ENCODE results near the gene CENPU.
"Not testable (repeated sequence)": the region's sequence is repeated elsewhere in the genome, so short reads cannot be mapped to it uniquely, and the experiment has no call there.

The CENPU gene

DNA sequence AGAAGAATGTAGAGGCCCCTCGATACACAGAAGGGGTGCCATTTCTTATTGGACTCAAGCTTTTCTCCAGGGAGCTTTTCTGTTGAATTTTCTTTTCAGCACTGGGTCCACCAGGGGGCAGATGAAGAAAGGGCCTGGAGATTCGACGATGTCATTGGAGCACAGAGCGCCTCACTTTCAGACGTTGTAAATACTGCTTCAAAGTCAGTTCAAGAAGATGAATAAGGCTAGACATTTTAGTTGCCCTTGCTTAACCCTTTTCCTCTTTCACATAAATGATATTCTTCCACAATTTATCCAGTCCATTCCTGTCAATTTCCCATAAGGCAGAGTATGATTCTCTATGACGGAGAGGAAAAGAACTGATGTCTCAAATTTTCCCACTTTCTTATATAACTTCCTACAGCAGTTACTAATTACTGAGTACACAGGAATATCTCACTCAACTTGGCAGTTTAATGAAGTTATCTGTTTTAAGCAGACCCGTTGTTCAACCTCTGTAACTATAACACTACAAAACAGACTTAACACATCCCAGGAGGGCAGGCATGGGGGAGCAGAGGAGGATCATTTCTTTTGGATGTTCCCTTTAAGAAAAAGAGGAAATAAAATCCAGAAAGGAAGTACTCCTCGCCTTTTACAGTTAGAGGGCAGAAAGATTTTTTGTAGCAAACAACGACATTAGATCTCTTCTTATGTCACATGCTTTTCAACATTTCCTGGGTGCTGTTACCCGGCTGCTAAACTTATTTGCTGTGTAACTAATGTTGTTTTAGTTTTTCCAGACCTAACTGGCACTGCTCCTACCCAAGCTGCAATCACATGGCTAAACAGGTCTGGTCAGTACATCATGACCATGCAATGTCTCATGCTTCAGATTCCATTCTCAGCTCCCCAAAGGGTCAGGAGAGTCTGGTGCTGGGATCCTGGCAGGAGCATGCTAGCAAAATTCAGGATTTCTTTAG, 12.2 kb upstream of the CENPU start:
- Histone ChIP-seq H4K8ac (ENCODE audit: low read length) (no peak overlapping the region), H3K4ac (ENCODE audit: low read depth in 1 of 2, low read length in 2 of 2) (no peak overlapping the region), H2BK120ac (ENCODE audit: low read depth, low read length) (no peak overlapping the region), H3K36me3 (ENCODE audit: control insufficient read depth in 1 of 2, insufficient read depth in 2 of 2, low read depth in 1 of 2, low read length in 2 of 2) (no peaks in the 10 kb centered on the region), H2AK5ac (ENCODE audit: low read length, severe bottlenecking) (no peak overlapping the region), H3K14ac (ENCODE audit: low read length in 2 of 2) (no peak overlapping the region), H3K9ac (ENCODE audit: low read length) (peak overlapping the region; percentile 83), H4K91ac (ENCODE audit: low read length) (no peak overlapping the region), H3K27me3 (ENCODE audit: control insufficient read depth in 1 of 2, insufficient read depth in 1 of 2, low read length in 2 of 2) (no peaks in the 10 kb centered on the region), H2AFZ (ENCODE audit: low read depth, low read length) (no peak overlapping the region), H3K4me2 (ENCODE audit: low read length, poor library complexity, severe bottlenecking) (no peak overlapping the region), H2BK5ac (ENCODE audit: low read depth, low read length, poor library complexity, severe bottlenecking) (no peak overlapping the region), H3K4me1 (ENCODE audit: control insufficient read depth, insufficient read depth, low read depth, low read length) (peaks cover 16% of the 10 kb centered on the region), H3K23ac (ENCODE audit: low read length in 2 of 2) (no peak overlapping the region), H3K27ac (ENCODE audit: low read length, poor library complexity, severe bottlenecking) (peak overlapping the region; percentile 78), H3K4me3 (ENCODE audit: insufficient read depth in 1 of 2, low read depth in 1 of 2, low read length in 2 of 2) (peak overlapping the region in 1 of 2 experiments; percentile 34), H3K18ac (ENCODE audit: low read depth in 1 of 2, low read length in 2 of 2) (no peak overlapping the region), H2BK15ac (ENCODE audit: low read depth, poor library complexity, severe bottlenecking) (no peak overlapping the region), H2BK12ac (ENCODE audit: low read length in 2 of 2) (no peak overlapping the region), H3K79me1 (replicated peaks; ENCODE audit: low read length, poor library complexity, severe bottlenecking) (no peaks in the 10 kb centered on the region), H3K9me3 (ENCODE audit: control insufficient read depth, low read length) (no peaks in the 10 kb centered on the region)
- 44% methylated on average over 9 of the region's 10 CpGs for WGBS
- peak; percentile 74 for DNase-seq

- Histone ChIP-seq H2BK12ac (ENCODE audit: low read length in 2 of 2) (no peak overlapping the region), H4K91ac (ENCODE audit: low read length) (peak overlapping the region; percentile 34), H2BK120ac (ENCODE audit: low read depth, low read length) (no peak overlapping the region), H3K27ac (ENCODE audit: low read length, poor library complexity, severe bottlenecking) (no peak overlapping the region), H4K8ac (ENCODE audit: low read length) (no peak overlapping the region), H3K27me3 (ENCODE audit: control insufficient read depth in 1 of 2, insufficient read depth in 1 of 2, low read length in 2 of 2) (no peaks in the 10 kb centered on the region), H3K36me3 (ENCODE audit: control insufficient read depth in 1 of 2, insufficient read depth in 2 of 2, low read depth in 1 of 2, low read length in 2 of 2) (no peaks in the 10 kb centered on the region), H3K4me3 (ENCODE audit: insufficient read depth in 1 of 2, low read depth in 1 of 2, low read length in 2 of 2) (no peak overlapping the region), H2AFZ (ENCODE audit: low read depth, low read length) (no peak overlapping the region), H3K79me1 (replicated peaks; ENCODE audit: low read length, poor library complexity, severe bottlenecking) (no peaks in the 10 kb centered on the region), H3K23ac (ENCODE audit: low read length in 2 of 2) (no peak overlapping the region), H3K4me2 (ENCODE audit: low read length, poor library complexity, severe bottlenecking) (no peak overlapping the region), H3K9ac (ENCODE audit: low read length) (no peak overlapping the region), H3K4me1 (ENCODE audit: control insufficient read depth, insufficient read depth, low read depth, low read length) (peaks cover 16% of the 10 kb centered on the region), H3K14ac (ENCODE audit: low read length in 2 of 2) (no peak overlapping the region), H2BK5ac (ENCODE audit: low read depth, low read length, poor library complexity, severe bottlenecking) (no peak overlapping the region), H2BK15ac (ENCODE audit: low read depth, poor library complexity, severe bottlenecking) (no peak overlapping the region), H3K9me3 (ENCODE audit: control insufficient read depth, low read length) (no peaks in the 10 kb centered on the region), H3K18ac (ENCODE audit: low read depth in 1 of 2, low read length in 2 of 2) (no peak overlapping the region), H2AK5ac (ENCODE audit: low read length, severe bottlenecking) (peak overlapping the region; percentile 71), H3K4ac (ENCODE audit: low read depth in 1 of 2, low read length in 2 of 2) (no peak overlapping the region)
- DNase-seq = no peak
- WGBS = 87% methylated on average over 10 of the region's 10 CpGs
Measured at GRCh38 chr4:184744236-184744635, 10.3 kb upstream of the CENPU start.

GRCh38 chr4:184743650-184744049, 9.8 kb upstream of the CENPU start:
- no peak overlapping the region for H3K4ac ChIP-seq (ENCODE audit: low read depth in 1 of 2, low read length in 2 of 2)
- H2AFZ ChIP-seq (ENCODE audit: low read depth, low read length) = no peak overlapping the region
- H3K9me3 ChIP-seq (ENCODE audit: control insufficient read depth, low read length) = no peaks in the 10 kb centered on the region
- peaks cover 16% of the 10 kb centered on the region for H3K4me1 ChIP-seq (ENCODE audit: control insufficient read depth, insufficient read depth, low read depth, low read length)
- H2BK5ac ChIP-seq (ENCODE audit: low read depth, low read length, poor library complexity, severe bottlenecking) = peak overlapping the region; percentile 15
- no peak overlapping the region for H4K91ac ChIP-seq (ENCODE audit: low read length)
- DNase-seq = no peak
- no peak overlapping the region for H3K14ac ChIP-seq (ENCODE audit: low read length in 2 of 2)
- no peak overlapping the region for H3K27ac ChIP-seq (ENCODE audit: low read length, poor library complexity, severe bottlenecking)
- WGBS = 55% methylated on average over 4 of the region's 4 CpGs
- no peak overlapping the region for H3K4me3 ChIP-seq (ENCODE audit: insufficient read depth in 1 of 2, low read depth in 1 of 2, low read length in 2 of 2)
- no peak overlapping the region for H2BK12ac ChIP-seq (ENCODE audit: low read length in 2 of 2)
- H4K8ac ChIP-seq (ENCODE audit: low read length) = no peak overlapping the region
- H2BK120ac ChIP-seq (ENCODE audit: low read depth, low read length) = no peak overlapping the region
- no peaks in the 10 kb centered on the region for H3K79me1 ChIP-seq (replicated peaks; ENCODE audit: low read length, poor library complexity, severe bottlenecking)
- H3K23ac ChIP-seq (ENCODE audit: low read length in 2 of 2) = no peak overlapping the region
- peak overlapping the region; percentile 71 for H2AK5ac ChIP-seq (ENCODE audit: low read length, severe bottlenecking)
- H3K9ac ChIP-seq (ENCODE audit: low read length) = no peak overlapping the region
- H3K18ac ChIP-seq (ENCODE audit: low read depth in 1 of 2, low read length in 2 of 2) = no peak overlapping the region
- no peaks in the 10 kb centered on the region for H3K27me3 ChIP-seq (ENCODE audit: control insufficient read depth in 1 of 2, insufficient read depth in 1 of 2, low read length in 2 of 2)
- H3K4me2 ChIP-seq (ENCODE audit: low read length, poor library complexity, severe bottlenecking) = no peak overlapping the region
- no peaks in the 10 kb centered on the region for H3K36me3 ChIP-seq (ENCODE audit: control insufficient read depth in 1 of 2, insufficient read depth in 2 of 2, low read depth in 1 of 2, low read length in 2 of 2)
- H2BK15ac ChIP-seq (ENCODE audit: low read depth, poor library complexity, severe bottlenecking) = no peak overlapping the region

DNA sequence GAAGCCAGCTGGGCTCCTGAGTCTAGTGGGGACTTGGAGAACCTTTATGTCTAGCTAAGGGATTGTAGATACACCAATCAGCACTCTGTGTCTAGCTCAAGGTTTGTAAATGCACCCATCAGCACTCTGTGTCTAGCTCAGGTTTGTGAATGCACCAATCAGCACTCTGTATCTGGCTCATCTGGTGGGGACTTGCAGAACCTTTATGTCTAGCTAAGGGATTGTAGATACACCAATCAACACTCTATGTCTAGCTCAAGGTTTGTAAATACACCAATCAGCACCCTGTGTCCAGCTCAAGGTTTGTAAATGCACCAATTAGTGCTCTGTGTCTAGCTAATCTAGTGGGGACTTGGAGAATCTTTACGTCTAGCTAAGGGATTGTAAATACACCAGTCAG, 7.8 kb upstream of the CENPU start:
- H3K27ac ChIP-seq (ENCODE audit: low read length, poor library complexity, severe bottlenecking); H3K36me3 ChIP-seq (ENCODE audit: control insufficient read depth in 1 of 2, insufficient read depth in 2 of 2, low read depth in 1 of 2, low read length in 2 of 2); H2BK120ac ChIP-seq (ENCODE audit: low read depth, low read length); H3K9ac ChIP-seq (ENCODE audit: low read length); H4K8ac ChIP-seq (ENCODE audit: low read length); H3K14ac ChIP-seq (ENCODE audit: low read length in 2 of 2); H3K4me1 ChIP-seq (ENCODE audit: control insufficient read depth, insufficient read depth, low read depth, low read length); H3K23ac ChIP-seq (ENCODE audit: low read length in 2 of 2); DNase-seq; H3K79me1 ChIP-seq (replicated peaks; ENCODE audit: low read length, poor library complexity, severe bottlenecking); H4K91ac ChIP-seq (ENCODE audit: low read length); H2AFZ ChIP-seq (ENCODE audit: low read depth, low read length); H3K4me2 ChIP-seq (ENCODE audit: low read length, poor library complexity, severe bottlenecking); H3K27me3 ChIP-seq (ENCODE audit: control insufficient read depth in 1 of 2, insufficient read depth in 1 of 2, low read length in 2 of 2); H2AK5ac ChIP-seq (ENCODE audit: low read length, severe bottlenecking); H2BK5ac ChIP-seq (ENCODE audit: low read depth, low read length, poor library complexity, severe bottlenecking); H3K4ac ChIP-seq (ENCODE audit: low read depth in 1 of 2, low read length in 2 of 2); H2BK15ac ChIP-seq (ENCODE audit: low read depth, poor library complexity, severe bottlenecking); H3K18ac ChIP-seq (ENCODE audit: low read depth in 1 of 2, low read length in 2 of 2); H3K4me3 ChIP-seq (ENCODE audit: insufficient read depth in 1 of 2, low read depth in 1 of 2, low read length in 2 of 2); H3K9me3 ChIP-seq (ENCODE audit: control insufficient read depth, low read length); H2BK12ac ChIP-seq (ENCODE audit: low read length in 2 of 2): not testable (repeated sequence)
- WGBS = no CpG with 5 or more reads among the region's 1 CpG
